Measurements from ENCODE around the gene APBA3.

APBA3 gene

DNA sequence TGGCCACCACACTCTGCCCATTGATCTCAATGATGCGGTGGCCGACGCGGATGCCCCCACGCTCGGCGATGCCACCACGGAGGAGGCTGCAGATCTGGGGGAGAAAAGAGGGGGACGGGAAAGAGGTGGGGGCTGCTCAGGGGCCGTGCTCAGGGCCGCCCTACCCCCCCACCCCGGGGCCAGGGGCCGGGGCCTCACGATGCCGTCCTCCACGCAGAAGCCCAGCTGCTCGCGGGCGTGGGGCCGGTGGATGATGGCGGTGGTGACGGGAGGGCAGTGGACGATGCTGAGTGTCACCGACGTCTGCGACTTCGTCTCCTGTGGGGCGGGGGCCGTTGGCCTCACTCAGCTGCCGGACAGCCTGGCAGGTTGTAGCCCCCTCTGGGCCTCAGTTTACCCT, 10.3 kb downstream of the APBA3 start:
- no peak overlapping the region for H3K4me3 ChIP-seq (ENCODE audit: low read depth, low read length)
- TF ChIP-seq MYC (IDR thresholded peaks at IDR 0.05; ENCODE audit: low read depth, low read length) (no peak), MAX (IDR thresholded peaks at IDR 0.05; ENCODE audit: low read depth, low read length) (no peak), POLR2A (IDR thresholded peaks at IDR 0.05; ENCODE audit: extremely low read depth, insufficient read length) (no peak)
- TF ChIP-seq, protein P1, sequence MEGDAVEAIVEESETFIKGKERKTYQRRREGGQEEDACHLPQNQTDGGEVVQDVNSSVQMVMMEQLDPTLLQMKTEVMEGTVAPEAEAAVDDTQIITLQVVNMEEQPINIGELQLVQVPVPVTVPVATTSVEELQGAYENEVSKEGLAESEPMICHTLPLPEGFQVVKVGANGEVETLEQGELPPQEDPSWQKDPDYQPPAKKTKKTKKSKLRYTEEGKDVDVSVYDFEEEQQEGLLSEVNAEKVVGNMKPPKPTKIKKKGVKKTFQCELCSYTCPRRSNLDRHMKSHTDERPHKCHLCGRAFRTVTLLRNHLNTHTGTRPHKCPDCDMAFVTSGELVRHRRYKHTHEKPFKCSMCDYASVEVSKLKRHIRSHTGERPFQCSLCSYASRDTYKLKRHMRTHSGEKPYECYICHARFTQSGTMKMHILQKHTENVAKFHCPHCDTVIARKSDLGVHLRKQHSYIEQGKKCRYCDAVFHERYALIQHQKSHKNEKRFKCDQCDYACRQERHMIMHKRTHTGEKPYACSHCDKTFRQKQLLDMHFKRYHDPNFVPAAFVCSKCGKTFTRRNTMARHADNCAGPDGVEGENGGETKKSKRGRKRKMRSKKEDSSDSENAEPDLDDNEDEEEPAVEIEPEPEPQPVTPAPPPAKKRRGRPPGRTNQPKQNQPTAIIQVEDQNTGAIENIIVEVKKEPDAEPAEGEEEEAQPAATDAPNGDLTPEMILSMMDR (IDR thresholded peaks at IDR 0.05; ENCODE audit: low read depth, low read length): no peak
- no peak for DNase-seq (ENCODE audit: low read depth)

DNA sequence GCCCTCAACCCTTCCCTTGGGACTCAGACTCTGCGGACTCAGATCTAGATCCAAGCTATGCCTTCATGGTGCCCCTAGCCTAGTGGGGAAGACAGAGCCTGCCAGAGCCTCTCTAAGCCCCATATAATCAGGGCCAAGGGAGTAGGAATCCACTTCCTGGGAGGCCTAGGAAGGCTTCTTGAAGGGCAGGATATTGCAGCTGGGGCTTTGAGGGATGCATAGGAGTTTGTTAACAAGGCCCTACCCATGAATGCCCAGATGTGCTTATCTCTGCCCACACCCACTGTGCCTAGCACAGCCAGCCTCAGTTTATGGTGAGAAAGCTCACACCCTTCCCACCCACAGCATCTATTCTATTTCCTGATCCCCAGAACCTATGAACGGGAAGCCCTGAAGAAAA, 11.3 kb downstream of the APBA3 start:
- DNase-seq (ENCODE audit: low read depth): no peak
- TF ChIP-seq POLR2A (IDR thresholded peaks at IDR 0.05; ENCODE audit: extremely low read depth, insufficient read length) (no peak), MYC (IDR thresholded peaks at IDR 0.05; ENCODE audit: low read depth, low read length) (no peak), MAX (IDR thresholded peaks at IDR 0.05; ENCODE audit: low read depth, low read length) (no peak)
- TF ChIP-seq, protein P1 (IDR thresholded peaks at IDR 0.05; ENCODE audit: low read depth, low read length): no peak

DNA sequence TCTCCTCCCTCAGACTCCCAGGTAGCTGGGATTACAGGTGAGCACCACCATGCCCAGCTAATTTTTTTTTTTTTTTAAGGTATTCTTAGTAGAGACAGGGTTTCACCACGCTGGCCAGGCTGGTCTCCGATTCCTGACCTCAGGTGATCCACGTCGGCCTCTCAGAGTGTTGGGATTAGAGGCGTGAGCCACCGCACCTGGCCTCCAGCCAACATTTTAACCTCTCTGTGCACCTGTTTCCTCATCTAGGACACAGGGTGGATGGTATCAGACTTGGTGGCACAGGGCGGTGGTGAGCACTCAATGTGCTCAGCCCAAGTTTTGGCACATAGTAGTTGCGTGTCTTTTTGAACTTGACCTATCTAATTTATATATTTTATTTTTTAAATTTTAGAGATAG, 12.5 kb downstream of the APBA3 start:
- no peak for DNase-seq (ENCODE audit: low read depth)
- TF ChIP-seq MAX (IDR thresholded peaks at IDR 0.05; ENCODE audit: low read depth, low read length): no peak
- TF ChIP-seq POLR2A (IDR thresholded peaks at IDR 0.05; ENCODE audit: extremely low read depth, insufficient read length): no peak
- TF ChIP-seq, protein P1 (IDR thresholded peaks at IDR 0.05; ENCODE audit: low read depth, low read length): no peak
- TF ChIP-seq MYC (IDR thresholded peaks at IDR 0.05; ENCODE audit: low read depth, low read length): no peak
- no peak overlapping the region for H3K4me3 ChIP-seq (ENCODE audit: low read depth, low read length)

More for the DNA sequence above, 11.3 kb downstream of the APBA3 start:
- H3K4me3 ChIP-seq (ENCODE audit: low read depth, low read length): no peak overlapping the region

DNA sequence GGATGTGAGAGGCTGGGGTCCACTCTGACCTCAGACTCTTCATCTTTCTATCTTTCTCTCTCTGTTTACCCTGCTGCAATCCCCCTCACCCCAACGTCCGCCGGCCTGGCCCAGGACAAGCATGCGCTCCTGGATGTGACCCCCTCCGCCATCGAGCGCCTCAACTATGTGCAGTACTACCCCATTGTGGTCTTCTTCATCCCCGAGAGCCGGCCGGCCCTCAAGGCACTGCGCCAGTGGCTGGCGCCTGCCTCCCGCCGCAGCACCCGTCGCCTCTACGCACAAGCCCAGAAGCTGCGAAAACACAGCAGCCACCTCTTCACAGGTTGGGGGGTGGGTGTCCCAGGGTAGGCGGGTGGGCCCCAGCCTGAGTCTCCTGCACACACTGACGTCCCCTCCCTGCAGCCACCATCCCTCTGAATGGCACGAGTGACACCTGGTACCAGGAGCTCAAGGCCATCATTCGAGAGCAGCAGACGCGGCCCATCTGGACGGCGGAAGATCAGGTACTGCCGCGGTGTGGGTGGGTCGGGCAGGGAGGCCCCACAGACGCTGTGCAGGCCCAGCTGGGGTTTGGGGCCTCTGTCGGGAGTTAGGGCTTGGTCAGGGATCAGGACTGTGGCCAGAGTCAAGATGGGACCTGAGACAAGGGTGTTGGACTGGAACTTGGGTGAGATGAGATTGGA, 15.0 kb downstream of the APBA3 start:
- H3K4me3 ChIP-seq (ENCODE audit: low read depth, low read length): no peak overlapping the region
- TF ChIP-seq POLR2A (IDR thresholded peaks at IDR 0.05; ENCODE audit: extremely low read depth, insufficient read length): no peak
- TF ChIP-seq MYC (IDR thresholded peaks at IDR 0.05; ENCODE audit: low read depth, low read length): no peak
- no peak for TF ChIP-seq MAX (IDR thresholded peaks at IDR 0.05; ENCODE audit: low read depth, low read length)
- TF ChIP-seq, protein P1 (IDR thresholded peaks at IDR 0.05; ENCODE audit: low read depth, low read length): no peak
- DNase-seq (ENCODE audit: low read depth): no peak

DNA sequence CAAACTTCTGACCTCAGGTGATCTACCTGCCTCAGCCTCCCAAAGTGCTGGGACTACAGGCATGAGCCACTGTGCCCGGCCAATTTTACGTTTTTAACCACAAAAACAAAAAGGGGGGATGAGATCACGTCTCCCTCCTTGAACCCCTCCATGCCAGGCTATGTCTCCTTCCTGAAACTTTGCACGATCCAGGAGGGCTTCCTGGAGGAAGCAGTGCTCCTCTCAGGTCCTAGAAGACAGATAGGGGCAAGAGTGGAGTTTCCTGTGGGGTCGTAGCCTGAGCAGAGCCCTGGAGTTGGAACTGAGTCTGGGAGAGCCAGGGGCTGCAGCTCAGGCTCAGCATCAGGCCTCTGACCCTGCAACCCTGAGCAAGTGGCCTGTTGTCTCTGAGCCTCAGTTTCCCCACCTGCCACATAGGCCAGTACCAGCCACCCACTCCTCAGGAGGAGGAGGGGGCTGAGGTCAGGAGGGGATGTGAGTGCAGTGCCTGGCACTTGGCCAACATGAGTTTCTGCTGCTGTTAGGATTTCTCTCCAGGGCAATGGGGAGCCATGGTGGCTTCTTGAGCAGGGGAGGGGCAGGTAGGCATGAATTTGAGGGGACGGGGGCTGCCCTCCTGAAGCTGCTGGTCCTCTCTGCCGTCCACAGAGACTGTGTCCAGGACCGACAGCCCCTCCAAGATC, 16.0 kb downstream of the APBA3 start:
- DNase-seq (ENCODE audit: low read depth): no peak
- TF ChIP-seq MYC (IDR thresholded peaks at IDR 0.05; ENCODE audit: low read depth, low read length): no peak
- no peak for TF ChIP-seq POLR2A (IDR thresholded peaks at IDR 0.05; ENCODE audit: extremely low read depth, insufficient read length)
- no peak for TF ChIP-seq MAX (IDR thresholded peaks at IDR 0.05; ENCODE audit: low read depth, low read length)
- TF ChIP-seq, protein P1 (IDR thresholded peaks at IDR 0.05; ENCODE audit: low read depth, low read length): no peak
- H3K4me3 ChIP-seq (ENCODE audit: low read depth, low read length): no peak overlapping the region

Data from NB4 (cell line).